DND-41 (cell line): Measurements from ENCODE around the gene CASTOR1.

Source experiments
- ATAC-seq: fragments of 200-7000 bp; cut with Tn5 transposase; 3 replicates; pipeline ENCODE4 v1.9.1; 2021; ENCODE audit warnings: low read depth; ENCODE audit not compliant: insufficient read depth
- DNase-seq: peaks from one replicate; pipeline ENCODE4 v3.0.0-alpha.2; 2020
- H2AFZ ChIP-seq: 2 replicates; pipeline ENCODE4 v1.6.0; 2012; ENCODE audit warnings: low read depth, low read length
- H3K27ac ChIP-seq: 2 replicates; pipeline ENCODE4 v1.5.1; 2012; ENCODE audit warnings: low read length, inconsistent platforms
- H3K27me3 ChIP-seq: fragments of 200-600 bp; sonication (generic); 2 replicates; pipeline ENCODE4 v1.6.0; 2012; ENCODE audit warnings: low read length, mild to moderate bottlenecking, inconsistent platforms; ENCODE audit not compliant: insufficient read depth, poor library complexity
- H3K36me3 ChIP-seq: 2 replicates; pipeline ENCODE4 v1.5.1; 2012; ENCODE audit warnings: low read length, inconsistent platforms; ENCODE audit not compliant: insufficient read depth
- H3K4me1 ChIP-seq: 2 replicates; pipeline ENCODE4 v1.5.1; 2012; ENCODE audit warnings: mild to moderate bottlenecking, low read length; ENCODE audit not compliant: insufficient read depth
- H3K4me2 ChIP-seq: 2 replicates; pipeline ENCODE4 v1.6.0; 2012; ENCODE audit warnings: mild to moderate bottlenecking, moderate library complexity, low read length, inconsistent platforms; ENCODE audit not compliant: insufficient read depth
- H3K4me3 ChIP-seq, 2 experiments: fragments of 200-600 bp in 1 of 2; shearing (Covaris generic) in 1 of 2; 2 replicates each; pipeline ENCODE4 v1.5.1; 2012 to 2016; ENCODE audit warnings: inconsistent platforms in 2 of 2, low read length in 2 of 2, mild to moderate bottlenecking in 2 of 2, low read depth in 1 of 2, moderate library complexity in 1 of 2
- H3K79me2 ChIP-seq: 2 replicates; pipeline ENCODE4 v1.6.0; 2012; ENCODE audit warnings: low read length, inconsistent platforms; ENCODE audit not compliant: insufficient read depth
- H3K9ac ChIP-seq: 2 replicates; pipeline ENCODE4 v1.6.0; 2012; ENCODE audit warnings: low read depth, mild to moderate bottlenecking, inconsistent platforms, low read length, moderate library complexity
- H3K9me3 ChIP-seq: 2 replicates; pipeline ENCODE4 v1.5.1; 2012; ENCODE audit warnings: low read length, moderate library complexity, mild to moderate bottlenecking, inconsistent platforms; ENCODE audit not compliant: insufficient read depth, severe bottlenecking
- H4K20me1 ChIP-seq: 2 replicates; pipeline ENCODE4 v1.6.0; 2012; ENCODE audit warnings: low read length; ENCODE audit not compliant: insufficient read depth
- EZH2 ChIP-seq: IDR thresholded peaks from 3 replicates; pipeline ENCODE4 v1.6.1; 2012; ENCODE audit warnings: borderline replicate concordance, low read depth, mild to moderate bottlenecking, moderate library complexity, low read length, inconsistent platforms; ENCODE audit not compliant: severe bottlenecking
- TF ChIP-seq, protein P1 (sequence below): IDR thresholded peaks from 2 replicates; pipeline ENCODE4 v1.5.1; 2012; ENCODE audit warnings: borderline replicate concordance, low read length, moderate library complexity, mild to moderate bottlenecking; ENCODE audit not compliant: poor library complexity, severe bottlenecking; ENCODE audit errors: extremely low read depth

The CASTOR1 gene

GRCh38 chr22:30308518-30309230 lies 19.4 kb upstream of the CASTOR1 start:
- no peaks in the 10 kb centered on the region for H3K9me3 ChIP-seq
- no peak overlapping the region for H2AFZ ChIP-seq
- DNase-seq: peak; percentile 66
- TF ChIP-seq EZH2: no peak
- TF ChIP-seq, protein P1, sequence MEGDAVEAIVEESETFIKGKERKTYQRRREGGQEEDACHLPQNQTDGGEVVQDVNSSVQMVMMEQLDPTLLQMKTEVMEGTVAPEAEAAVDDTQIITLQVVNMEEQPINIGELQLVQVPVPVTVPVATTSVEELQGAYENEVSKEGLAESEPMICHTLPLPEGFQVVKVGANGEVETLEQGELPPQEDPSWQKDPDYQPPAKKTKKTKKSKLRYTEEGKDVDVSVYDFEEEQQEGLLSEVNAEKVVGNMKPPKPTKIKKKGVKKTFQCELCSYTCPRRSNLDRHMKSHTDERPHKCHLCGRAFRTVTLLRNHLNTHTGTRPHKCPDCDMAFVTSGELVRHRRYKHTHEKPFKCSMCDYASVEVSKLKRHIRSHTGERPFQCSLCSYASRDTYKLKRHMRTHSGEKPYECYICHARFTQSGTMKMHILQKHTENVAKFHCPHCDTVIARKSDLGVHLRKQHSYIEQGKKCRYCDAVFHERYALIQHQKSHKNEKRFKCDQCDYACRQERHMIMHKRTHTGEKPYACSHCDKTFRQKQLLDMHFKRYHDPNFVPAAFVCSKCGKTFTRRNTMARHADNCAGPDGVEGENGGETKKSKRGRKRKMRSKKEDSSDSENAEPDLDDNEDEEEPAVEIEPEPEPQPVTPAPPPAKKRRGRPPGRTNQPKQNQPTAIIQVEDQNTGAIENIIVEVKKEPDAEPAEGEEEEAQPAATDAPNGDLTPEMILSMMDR: no peak
- peaks cover 87% of the 10 kb centered on the region for H3K79me2 ChIP-seq
- peak overlapping the region; percentile 60 for H3K4me2 ChIP-seq
- H3K9ac ChIP-seq: peak overlapping the region; percentile 64
- no peaks in the 10 kb centered on the region for H3K27me3 ChIP-seq
- peaks cover 98% of the 10 kb centered on the region for H3K4me1 ChIP-seq
- H3K27ac ChIP-seq: peak overlapping the region; percentile 89
- no peak overlapping the region for H3K4me3 ChIP-seq
- H4K20me1 ChIP-seq: 0 out of 2 replicates have a peak, but pooled peaks cover 8% of the 10 kb centered on the region
- ATAC-seq: no peak
- H3K36me3 ChIP-seq: peaks cover 50% of the 10 kb centered on the region

DNA sequence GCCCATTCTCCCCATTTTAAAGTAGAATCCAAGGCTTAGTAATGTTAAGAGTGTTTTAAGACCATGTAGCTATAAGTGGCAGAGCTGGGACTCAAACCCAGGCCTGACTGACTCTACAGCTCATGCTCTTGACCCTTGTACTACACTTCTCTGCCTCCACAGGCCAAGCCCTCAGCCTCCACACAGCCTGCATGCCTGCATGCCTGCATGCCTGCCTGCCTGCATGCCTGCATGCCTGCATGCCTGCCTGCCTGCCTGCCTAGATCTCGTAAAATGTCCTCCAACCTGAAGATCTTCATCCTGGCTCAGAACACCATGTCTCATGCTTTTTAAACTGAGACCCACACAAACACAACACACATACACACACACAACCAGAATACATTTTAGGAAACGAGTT lies 18.8 kb upstream of the CASTOR1 start:
- peaks cover 100% of the 10 kb centered on the region for H3K4me1 ChIP-seq
- H3K79me2 ChIP-seq: peaks cover 89% of the 10 kb centered on the region

GRCh38 chr22:30307041-30307574 lies 17.8 kb upstream of the CASTOR1 start:
- Histone ChIP-seq H4K20me1 (0 out of 2 replicates have a peak, but pooled peaks cover 3% of the 10 kb centered on the region), H3K27ac (peak overlapping the region; percentile 95), H3K27me3 (no peaks in the 10 kb centered on the region), H3K9me3 (no peaks in the 10 kb centered on the region), H3K79me2 (peaks cover 88% of the 10 kb centered on the region), H3K4me1 (peaks cover 100% of the 10 kb centered on the region), H3K9ac (peak overlapping the region; percentile 64), H2AFZ (no peak overlapping the region), H3K36me3 (peaks cover 52% of the 10 kb centered on the region), H3K4me2 (peak overlapping the region; percentile 60), H3K4me3 (peak overlapping the region in 1 of 2 experiments; percentile 14; a peak in 1 of 4 replicates)
- ATAC-seq (peak; percentile 10; the same call in 2 of the 3 replicates), DNase-seq (peak; percentile 52)
- no peak for TF ChIP-seq EZH2
- TF ChIP-seq, protein P1: no peak

More for the DNA sequence above, 18.8 kb upstream of the CASTOR1 start:
- peak overlapping the region; percentile 64 for H3K9ac ChIP-seq
- H3K27me3 ChIP-seq: no peaks in the 10 kb centered on the region
- no peak for ATAC-seq
- H3K27ac ChIP-seq: peak overlapping the region; percentile 89
- H3K4me2 ChIP-seq: peak overlapping the region; percentile 60
- no peak overlapping the region for H2AFZ ChIP-seq
- no peak for DNase-seq
- no peaks in the 10 kb centered on the region for H3K9me3 ChIP-seq
- no peak overlapping the region for H3K4me3 ChIP-seq
- TF ChIP-seq, protein P1: no peak
- no peak for TF ChIP-seq EZH2
- H4K20me1 ChIP-seq: 0 out of 2 replicates have a peak, but pooled peaks cover 8% of the 10 kb centered on the region
- H3K36me3 ChIP-seq: peaks cover 52% of the 10 kb centered on the region
